Measurements from ENCODE around the gene MROH7. TPM values are rescaled to one million over a fixed set of nuclear protein-coding genes. Genes with fewer than 3 reads are reported as not detected.

MROH7 gene
- total and polyA plus RNA-seq, 2 of the 13 experiments (the other 11 are each of a cell fraction or from before 2014, with no cell fraction given), result 0.09 TPM

DNA sequence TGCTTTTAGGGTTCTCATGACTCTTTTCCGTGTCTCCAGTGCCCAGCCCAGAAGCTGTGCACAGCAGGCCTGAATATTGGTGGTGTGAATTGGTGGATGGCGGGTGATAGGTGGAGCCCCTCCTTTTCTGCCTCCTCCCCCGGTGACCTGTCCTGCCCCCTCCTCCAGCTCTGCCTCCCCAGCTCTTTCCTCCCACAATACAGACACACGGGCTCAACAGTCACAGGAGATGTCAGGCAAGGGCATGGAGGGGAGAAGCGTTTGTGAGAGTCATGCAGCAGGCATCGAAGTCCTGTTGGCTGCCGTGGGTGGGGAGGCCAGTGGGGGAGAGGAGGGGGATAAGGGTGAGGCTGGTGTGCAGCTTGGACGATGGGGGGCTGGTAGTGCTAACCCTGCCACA lies 56.8 kb downstream of the MROH7 start:
- no peak for TF ChIP-seq JUN (CRISPR knock-in tag; IDR thresholded peaks at IDR 0.05)
- Histone ChIP-seq H3K4me3 (replicated peaks in 1 of 3; ENCODE audit: insufficient read depth in 1 of 3, low read depth in 2 of 3, low read length in 3 of 3) (no peak overlapping the region), H3K36me3 (replicated peaks in 1 of 2; ENCODE audit: control insufficient read depth in 1 of 2, insufficient read depth in 2 of 2, low read length in 2 of 2) (no peaks in the 10 kb centered on the region), H3K27ac (ENCODE audit: extremely low read length, insufficient read depth, low read length) (no peak overlapping the region), H2AFZ (ENCODE audit: low read length) (no peak overlapping the region), H4K20me1 (ENCODE audit: insufficient read depth, low read length) (no peaks in the 10 kb centered on the region), H3K9ac (ENCODE audit: insufficient read depth, low read depth, low read length) (no peak overlapping the region), H3K9me3 (ENCODE audit: low read length) (no peaks in the 10 kb centered on the region), H3K27me3 (ENCODE audit: control insufficient read depth in 1 of 2, insufficient read depth in 2 of 2, low read length in 2 of 2) (peaks cover 0 to 16% of the 10 kb centered on the region in 2 experiments; a peak in 3 of 5 replicates), H3K79me2 (ENCODE audit: insufficient read depth, low read length) (no peaks in the 10 kb centered on the region), H3K4me2 (ENCODE audit: low read depth, low read length) (no peak overlapping the region), H3K4me1 (ENCODE audit: insufficient read depth, low read length) (no peaks in the 10 kb centered on the region)
- intact Hi-C loops (cut with micrococcal nuclease; ENCODE audit: unreplicated experiment), result no loop called here
- CTCF ChIA-PET (ENCODE audit: low intra/inter-chr PET ratio, low total read pairs), result no interaction called here
- in situ Hi-C loops (cut with HindIII; ENCODE audit: extremely low pct_ligation_motif_present, low pct_unique_long_range_greater_than_20kb), result no loop called here
- DNase-seq (ENCODE audit: low spot score) (no peak), FAIRE-seq (no peak), ATAC-seq (no peak)
- WGBS (ENCODE audit: low lambda C conversion rate), result 19% methylated on average over 8 of the region's 8 CpGs
- no TSS peak for BruUV-seq (replicated peaks)
- POLR2A ChIA-PET, result no interaction called here

DNA sequence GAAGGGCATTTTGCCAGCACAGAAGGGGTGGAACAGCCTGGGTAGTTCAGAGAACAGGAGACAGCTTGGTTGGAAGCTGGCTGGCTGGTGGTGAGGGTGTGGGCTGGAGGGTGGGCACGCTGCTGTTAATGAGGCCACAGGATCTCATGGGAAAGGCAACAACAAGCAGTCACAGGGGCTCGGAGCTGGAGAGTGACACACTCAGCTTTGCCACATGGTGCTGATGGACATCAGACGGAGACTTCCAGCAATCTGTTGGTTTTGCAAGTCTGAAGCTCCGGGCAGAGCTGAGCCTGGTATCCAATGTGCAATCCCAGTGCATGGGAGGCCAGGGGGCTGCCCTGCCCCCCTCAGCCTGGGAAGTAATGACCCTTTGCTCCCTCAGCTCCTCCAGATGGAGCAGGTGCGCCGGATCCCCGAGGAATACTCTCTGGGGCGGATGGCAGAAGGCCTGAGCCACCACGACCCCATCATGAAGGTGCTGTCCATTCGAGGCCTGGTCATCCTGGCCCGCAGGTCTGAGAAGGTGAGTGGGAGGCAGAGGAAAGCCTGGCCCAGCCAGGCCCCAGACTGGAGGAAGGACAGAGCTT lies 58.4 kb downstream of the MROH7 start:
- Histone ChIP-seq H4K20me1 (ENCODE audit: insufficient read depth, low read length) (no peaks in the 10 kb centered on the region), H3K4me2 (ENCODE audit: low read depth, low read length) (no peak overlapping the region), H2AFZ (ENCODE audit: low read length) (no peak overlapping the region), H3K36me3 (replicated peaks in 1 of 2; ENCODE audit: control insufficient read depth in 1 of 2, insufficient read depth in 2 of 2, low read length in 2 of 2) (no peaks in the 10 kb centered on the region), H3K27ac (ENCODE audit: extremely low read length, insufficient read depth, low read length) (no peak overlapping the region), H3K79me2 (ENCODE audit: insufficient read depth, low read length) (no peaks in the 10 kb centered on the region), H3K9me3 (ENCODE audit: low read length) (no peaks in the 10 kb centered on the region), H3K9ac (ENCODE audit: insufficient read depth, low read depth, low read length) (no peak overlapping the region), H3K4me3 (replicated peaks in 1 of 3; ENCODE audit: insufficient read depth in 1 of 3, low read depth in 2 of 3, low read length in 3 of 3) (no peak overlapping the region), H3K27me3 (ENCODE audit: control insufficient read depth in 1 of 2, insufficient read depth in 2 of 2, low read length in 2 of 2) (peaks cover 0 to 16% of the 10 kb centered on the region in 2 experiments; a peak in 2 of 5 replicates), H3K4me1 (ENCODE audit: insufficient read depth, low read length) (no peaks in the 10 kb centered on the region)
- intact Hi-C loops (cut with micrococcal nuclease; ENCODE audit: unreplicated experiment) (no loop called here), in situ Hi-C loops (cut with HindIII; ENCODE audit: extremely low pct_ligation_motif_present, low pct_unique_long_range_greater_than_20kb) (no loop called here)
- ATAC-seq, result no peak
- 14% methylated on average over 2 of the region's 11 CpGs for WGBS (ENCODE audit: low lambda C conversion rate)
- FAIRE-seq, result no peak
- no peak for TF ChIP-seq DPF2 (CRISPR knock-in tag; IDR thresholded peaks at IDR 0.05; ENCODE audit: borderline replicate concordance, low read depth)
- TF ChIP-seq PHF5A (CRISPR knock-in tag; IDR thresholded peaks at IDR 0.05; ENCODE audit: low read depth, unreplicated experiment), result no peak
- TF ChIP-seq ZNF775 (CRISPR knock-in tag; IDR thresholded peaks at IDR 0.05; ENCODE audit: borderline replicate concordance), result no peak
- TF ChIP-seq ZNF138 (CRISPR knock-in tag; IDR thresholded peaks at IDR 0.05; ENCODE audit: low read depth), result no peak
- no peak for TF ChIP-seq ZNF879 (CRISPR knock-in tag; IDR thresholded peaks at IDR 0.05)
- no peak for TF ChIP-seq XRCC5 (optimal IDR thresholded peaks at IDR 0.05; ENCODE audit: low read length)
- TF ChIP-seq ZNF558 (CRISPR knock-in tag; IDR thresholded peaks at IDR 0.05; ENCODE audit: borderline replicate concordance), result no peak
- TF ChIP-seq, protein P1, sequence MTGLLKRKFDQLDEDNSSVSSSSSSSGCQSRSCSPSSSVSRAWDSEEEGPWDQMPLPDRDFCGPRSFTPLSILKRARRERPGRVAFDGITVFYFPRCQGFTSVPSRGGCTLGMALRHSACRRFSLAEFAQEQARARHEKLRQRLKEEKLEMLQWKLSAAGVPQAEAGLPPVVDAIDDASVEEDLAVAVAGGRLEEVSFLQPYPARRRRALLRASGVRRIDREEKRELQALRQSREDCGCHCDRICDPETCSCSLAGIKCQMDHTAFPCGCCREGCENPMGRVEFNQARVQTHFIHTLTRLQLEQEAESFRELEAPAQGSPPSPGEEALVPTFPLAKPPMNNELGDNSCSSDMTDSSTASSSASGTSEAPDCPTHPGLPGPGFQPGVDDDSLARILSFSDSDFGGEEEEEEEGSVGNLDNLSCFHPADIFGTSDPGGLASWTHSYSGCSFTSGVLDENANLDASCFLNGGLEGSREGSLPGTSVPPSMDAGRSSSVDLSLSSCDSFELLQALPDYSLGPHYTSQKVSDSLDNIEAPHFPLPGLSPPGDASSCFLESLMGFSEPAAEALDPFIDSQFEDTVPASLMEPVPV (CRISPR knock-in tag; IDR thresholded peaks at IDR 0.05), result no peak
- TF ChIP-seq, protein P2, sequence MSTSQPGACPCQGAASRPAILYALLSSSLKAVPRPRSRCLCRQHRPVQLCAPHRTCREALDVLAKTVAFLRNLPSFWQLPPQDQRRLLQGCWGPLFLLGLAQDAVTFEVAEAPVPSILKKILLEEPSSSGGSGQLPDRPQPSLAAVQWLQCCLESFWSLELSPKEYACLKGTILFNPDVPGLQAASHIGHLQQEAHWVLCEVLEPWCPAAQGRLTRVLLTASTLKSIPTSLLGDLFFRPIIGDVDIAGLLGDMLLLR (CRISPR knock-in tag; IDR thresholded peaks at IDR 0.05), result no peak
- ChIA-PET CTCF (ENCODE audit: low intra/inter-chr PET ratio, low total read pairs) (no interaction called here), POLR2A (no interaction called here)
- no peak for DNase-seq (ENCODE audit: low spot score)
- BruUV-seq (replicated peaks), result no TSS peak

All from HepG2 (cell line).